Neural crest cell (in vitro differentiated cells): ENCODE results near the gene PIK3CD. TPM values are rescaled to one million over a fixed set of nuclear protein-coding genes. Genes with fewer than 3 reads are reported as not detected.

Experiments
- DNase-seq: peaks from one replicate; pipeline ENCODE4 v3.0.0; 2021; ENCODE audit warnings: low read depth, mixed read lengths, low spot score
- H3K27ac Mint-ChIP-seq: one replicate; pipeline ENCODE4 v1.8.0; 2021; ENCODE audit warnings: mild to moderate bottlenecking, mixed read lengths; ENCODE audit not compliant: unreplicated experiment
- H3K27me3 Mint-ChIP-seq: 2 replicates; pipeline ENCODE4 v1.8.0; 2021; ENCODE audit warnings: low read depth, mild to moderate bottlenecking, mixed read lengths
- H3K36me3 Mint-ChIP-seq: 2 replicates; pipeline ENCODE4 v1.8.0; 2021; ENCODE audit warnings: low read depth, mild to moderate bottlenecking, mixed read lengths
- H3K4me1 Mint-ChIP-seq: 2 replicates; pipeline ENCODE4 v1.8.0; 2021; ENCODE audit warnings: mixed read lengths
- H3K4me3 Mint-ChIP-seq: one replicate; pipeline ENCODE4 v1.8.0; 2021; ENCODE audit warnings: mild to moderate bottlenecking, mixed read lengths
- H3K9me3 Mint-ChIP-seq: 2 replicates; pipeline ENCODE4 v1.8.0; 2021; ENCODE audit warnings: mixed read lengths
- long read RNA-seq: library from polyadenylated mRNA; unstranded; transcript quantifications from one replicate; pipeline ENCODE4 v2.0.0, GENCODE V29; 2020
- total RNA-seq: library from RNA; stranded (reverse); gene quantifications from 2 replicates; pipeline ENCODE4 v1.2.1, GENCODE V29; 2021
- TF ChIP-seq, protein P1 (sequence below): fragments of 200-600 bp; sonication (generic); conservative IDR thresholded peaks from 2 replicates; pipeline ENCODE4 v1.5.0; 2021; ENCODE audit warnings: antibody characterized with exemption, mild to moderate bottlenecking

Gene PIK3CD
- total RNA-seq = 1.2 and 1.9 TPM in 2 replicates
- long read RNA-seq = 0 reads

DNA sequence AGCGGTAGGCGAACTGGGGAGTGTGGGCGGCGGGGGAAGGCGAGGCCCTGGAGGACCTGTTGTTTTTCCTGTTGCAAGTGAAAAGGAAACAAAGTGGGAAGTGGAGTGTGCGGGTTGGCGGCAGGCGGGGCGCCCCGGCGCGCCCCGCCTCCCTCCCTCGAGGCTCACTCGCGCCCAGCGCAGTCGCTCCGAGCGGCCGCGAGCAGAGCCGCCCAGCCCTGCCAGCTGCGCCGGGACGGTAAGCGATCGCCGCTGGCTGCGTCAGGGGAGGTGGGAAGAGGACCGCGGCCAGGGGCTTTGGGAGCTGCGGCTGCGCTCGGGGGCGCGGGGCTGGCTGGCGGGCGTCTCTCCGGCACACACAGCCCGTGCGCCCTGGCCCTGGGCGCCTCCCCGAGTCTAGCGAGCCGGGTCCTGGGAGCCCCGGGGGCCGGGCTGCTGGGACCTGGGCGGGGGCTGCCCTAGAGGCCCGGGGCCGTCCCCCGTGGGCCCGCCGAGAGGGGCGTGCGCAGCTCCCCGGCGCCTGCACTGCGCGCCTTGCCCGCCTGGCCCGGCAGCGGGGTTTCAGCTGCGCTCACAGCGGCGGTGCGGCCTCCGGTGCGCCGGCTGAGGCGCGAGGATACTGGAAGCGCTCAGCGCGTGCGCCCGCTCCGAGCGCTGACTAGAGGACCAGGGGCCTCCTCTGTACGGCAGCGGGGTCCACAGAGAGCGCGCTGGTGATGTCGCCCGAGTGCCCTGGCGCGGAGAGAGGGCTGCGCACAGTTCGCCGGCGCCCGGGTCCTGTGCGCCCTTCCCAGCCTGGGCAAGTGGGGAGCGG lies at the start of gene PIK3CD:
Gene PIK3CD, plus strand, starts transcription at position 167 of the 814 bp plus-strand sequence. CDS start 58,725 bp downstream, outside the sequence.
- TF ChIP-seq, protein P1, sequence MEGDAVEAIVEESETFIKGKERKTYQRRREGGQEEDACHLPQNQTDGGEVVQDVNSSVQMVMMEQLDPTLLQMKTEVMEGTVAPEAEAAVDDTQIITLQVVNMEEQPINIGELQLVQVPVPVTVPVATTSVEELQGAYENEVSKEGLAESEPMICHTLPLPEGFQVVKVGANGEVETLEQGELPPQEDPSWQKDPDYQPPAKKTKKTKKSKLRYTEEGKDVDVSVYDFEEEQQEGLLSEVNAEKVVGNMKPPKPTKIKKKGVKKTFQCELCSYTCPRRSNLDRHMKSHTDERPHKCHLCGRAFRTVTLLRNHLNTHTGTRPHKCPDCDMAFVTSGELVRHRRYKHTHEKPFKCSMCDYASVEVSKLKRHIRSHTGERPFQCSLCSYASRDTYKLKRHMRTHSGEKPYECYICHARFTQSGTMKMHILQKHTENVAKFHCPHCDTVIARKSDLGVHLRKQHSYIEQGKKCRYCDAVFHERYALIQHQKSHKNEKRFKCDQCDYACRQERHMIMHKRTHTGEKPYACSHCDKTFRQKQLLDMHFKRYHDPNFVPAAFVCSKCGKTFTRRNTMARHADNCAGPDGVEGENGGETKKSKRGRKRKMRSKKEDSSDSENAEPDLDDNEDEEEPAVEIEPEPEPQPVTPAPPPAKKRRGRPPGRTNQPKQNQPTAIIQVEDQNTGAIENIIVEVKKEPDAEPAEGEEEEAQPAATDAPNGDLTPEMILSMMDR = no peak

DNA sequence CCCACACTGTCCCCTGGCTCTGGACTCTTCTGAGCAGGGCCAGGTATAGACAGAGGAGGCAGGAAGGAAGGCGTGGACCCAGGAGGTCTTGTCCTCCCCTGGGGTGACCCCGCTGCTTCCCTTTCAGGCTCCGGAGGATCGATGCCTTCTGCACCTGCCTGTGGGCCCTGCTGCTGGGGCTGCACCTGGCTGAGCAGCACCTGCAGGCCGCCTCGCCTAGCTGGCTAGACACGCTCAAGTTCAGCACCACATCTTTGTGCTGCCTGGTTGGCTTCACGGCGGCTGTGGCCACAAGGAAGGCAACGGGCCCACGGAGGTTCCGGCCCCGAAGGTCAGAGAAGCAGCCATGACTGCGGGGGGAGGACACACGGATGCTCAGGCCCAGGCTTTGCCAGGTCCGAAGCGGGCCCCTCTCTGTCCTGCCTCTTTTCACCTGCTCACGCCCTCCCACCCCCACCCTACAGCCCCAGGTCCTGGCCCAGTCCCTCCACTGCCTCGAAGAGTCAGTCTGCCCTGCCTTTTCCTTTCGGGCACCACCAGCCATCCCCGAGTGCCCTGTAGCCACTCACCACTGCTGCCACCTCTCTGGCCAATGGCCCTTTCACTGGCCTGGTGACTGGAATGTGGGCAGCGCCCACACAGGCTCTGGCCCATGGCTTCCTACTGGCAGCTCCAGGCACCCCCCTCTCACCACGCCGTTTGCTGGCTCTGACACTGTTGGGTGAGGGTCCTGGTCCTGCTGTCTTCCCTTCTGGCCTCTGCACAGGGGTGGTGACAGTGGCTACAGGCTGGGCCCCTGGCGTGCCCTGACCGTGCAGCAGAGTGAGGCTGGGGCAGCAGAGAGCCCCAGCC lies 49.4 kb upstream of the PIK3CD start:
- Mint-ChIP-seq H3K27me3 (no peaks in the 10 kb centered on the region), H3K4me1 (no peaks in the 10 kb centered on the region), H3K9me3 (no peaks in the 10 kb centered on the region), H3K36me3 (no peaks in the 10 kb centered on the region), H3K27ac (no peak overlapping the region), H3K4me3 (no peak overlapping the region)
- no peak for DNase-seq
- TF ChIP-seq, protein P1 = no peak

More for the DNA sequence above, at the start of gene PIK3CD:
- Mint-ChIP-seq H3K9me3 (no peaks in the 10 kb centered on the region), H3K27ac (peak within 1 kb of the TSS; percentile 73), H3K4me3 (peak within 1 kb of the TSS; percentile 84), H3K27me3 (peaks cover 64% of the 10 kb centered on the region), H3K36me3 (no peaks in the 10 kb centered on the region), H3K4me1 (peaks cover 4% of the 10 kb centered on the region)
- DNase-seq = peak; percentile 45

GRCh38 chr1:9602794-9603167 lies 48.8 kb upstream of the PIK3CD start:
- TF ChIP-seq, protein P1 = no peak
- DNase-seq = no peak
- Mint-ChIP-seq H3K27me3 (no peaks in the 10 kb centered on the region), H3K27ac (no peak overlapping the region), H3K9me3 (no peaks in the 10 kb centered on the region), H3K4me3 (no peak overlapping the region), H3K36me3 (no peaks in the 10 kb centered on the region), H3K4me1 (no peaks in the 10 kb centered on the region)

- no peaks in the 10 kb centered on the region for H3K9me3 Mint-ChIP-seq
- no peak overlapping the region for H3K27ac Mint-ChIP-seq
- TF ChIP-seq, protein P1 = no peak
- no peak for DNase-seq
- no peaks in the 10 kb centered on the region for H3K27me3 Mint-ChIP-seq
- no peak overlapping the region for H3K4me3 Mint-ChIP-seq
- no peaks in the 10 kb centered on the region for H3K36me3 Mint-ChIP-seq
- no peaks in the 10 kb centered on the region for H3K4me1 Mint-ChIP-seq
Measured at GRCh38 chr1:9603307-9603706, 48.2 kb upstream of the PIK3CD start.

- no peaks in the 10 kb centered on the region for H3K4me1 Mint-ChIP-seq
- no peak overlapping the region for H3K27ac Mint-ChIP-seq
- DNase-seq = no peak
- TF ChIP-seq, protein P1 = no peak
- H3K9me3 Mint-ChIP-seq = no peaks in the 10 kb centered on the region
- no peaks in the 10 kb centered on the region for H3K27me3 Mint-ChIP-seq
- no peaks in the 10 kb centered on the region for H3K36me3 Mint-ChIP-seq
- H3K4me3 Mint-ChIP-seq = no peak overlapping the region
Measured at GRCh38 chr1:9603766-9604753, 47.5 kb upstream of the PIK3CD start.
